Thyroid gland (tissue), 4 donors: Measurements from ENCODE around the gene CAPZB.

Experiments
- CTCF ChIP-seq, 6 experiments: fragments of 200-600 bp in 3 of 6; fragments of 450-650 bp in 3 of 6; sonication (generic) in 3 of 6; IDR thresholded peaks; one replicate each; pipeline ENCODE4 v1.5.1; 2016 to 2019; ENCODE audit warnings: antibody characterized with exemption in 6 of 6, mild to moderate bottlenecking in 2 of 6, inconsistent platforms in 1 of 6, moderate library complexity in 1 of 6
- POLR2A ChIP-seq, 2 donors: fragments of 450-650 bp; IDR thresholded peaks; one replicate each; pipeline ENCODE4 v1.6.1; 2017; ENCODE audit warnings: antibody characterized with exemption in 2 of 2, mild to moderate bottlenecking in 2 of 2, moderate library complexity in 1 of 2

GRCh38 chr1:19311931-19312781 is 173.2 kb downstream of the CAPZB start, which contains the start of the genes AKR7A2 and SLC66A1:
- TF ChIP-seq CTCF (IDR thresholded peaks at IDR 0.05) = peak in 1 of 6 experiments; percentile 44
- peak; percentile 48 to 93 for TF ChIP-seq POLR2A (IDR thresholded peaks at IDR 0.05)
